ENCODE measurements around the gene EFCAB10.
A peak's percentile ranks its signal among the peaks of the same experiment; 100 is the strongest.

The EFCAB10 gene

GRCh38 chr7:105587909-105588635 lies 6.8 kb upstream of the EFCAB10 start:
- TF ChIP-seq CTCF (IDR thresholded peaks at IDR 0.05; ENCODE audit: control insufficient read depth, extremely low read depth, insufficient read depth): no peak
- no peak for DNase-seq (ENCODE audit: low read depth)
- H3K4me3 ChIP-seq (ENCODE audit: low read depth, low read length): no peak overlapping the region

- no peak overlapping the region for H3K4me3 ChIP-seq (ENCODE audit: low read depth, low read length)
- no peak for DNase-seq (ENCODE audit: low read depth)
- no peak for TF ChIP-seq CTCF (IDR thresholded peaks at IDR 0.05; ENCODE audit: control insufficient read depth, extremely low read depth, insufficient read depth)
Measured at GRCh38 chr7:105585850-105586500, 4.7 kb upstream of the EFCAB10 start.

GRCh38 chr7:105584165-105584564 lies 2.9 kb upstream of the EFCAB10 start:
- H3K4me3 ChIP-seq (ENCODE audit: low read depth, low read length): no peak overlapping the region
- no peak for DNase-seq (ENCODE audit: low read depth)

GRCh38 chr7:105583061-105583460 lies 1.8 kb upstream of the EFCAB10 start:
- no peak for TF ChIP-seq CTCF (IDR thresholded peaks at IDR 0.05; ENCODE audit: control insufficient read depth, extremely low read depth, insufficient read depth)
- DNase-seq (ENCODE audit: low read depth): no peak
- H3K4me3 ChIP-seq (ENCODE audit: low read depth, low read length): no peak overlapping the region

More at GRCh38 chr7:105584165-105584564, 2.9 kb upstream of the EFCAB10 start:
- no peak for TF ChIP-seq CTCF (IDR thresholded peaks at IDR 0.05; ENCODE audit: control insufficient read depth, extremely low read depth, insufficient read depth)

GRCh38 chr7:105580022-105580740 lies 1.1 kb downstream of the EFCAB10 start:
- H3K4me3 ChIP-seq (ENCODE audit: low read depth, low read length): no peak overlapping the region
- no peak for DNase-seq (ENCODE audit: low read depth)
- TF ChIP-seq CTCF (IDR thresholded peaks at IDR 0.05; ENCODE audit: control insufficient read depth, extremely low read depth, insufficient read depth): peak; percentile 15; the same call in 1 of the 2 replicates

GRCh38 chr7:105578496-105578895 lies 2.8 kb downstream of the EFCAB10 start:
- no peak for DNase-seq (ENCODE audit: low read depth)
- TF ChIP-seq CTCF (IDR thresholded peaks at IDR 0.05; ENCODE audit: control insufficient read depth, extremely low read depth, insufficient read depth): no peak
- no peak overlapping the region for H3K4me3 ChIP-seq (ENCODE audit: low read depth, low read length)

All from LNCaP clone FGC (cell line).